GM12878 (cell line): Measurements from ENCODE around the gene HSD17B4. TPM values are rescaled to one million over a fixed set of nuclear protein-coding genes. Genes with fewer than 3 reads are reported as not detected.

Source experiments
- ATAC-seq: fragments of 200-7000 bp; cut with Tn5 transposase; 3 replicates; pipeline ENCODE4 v1.9.1; 2020; ENCODE audit warnings: mild to moderate bottlenecking, moderate library complexity
- BruUV-seq: library from RNA; stranded (reverse); fragments of 400-500 nt; replicated peaks from 2 replicates; lab custom pipeline; 2021; lab: Mats Ljungman, UMichigan
- CTCF ChIA-PET: fragments of 300-600 bp; sonication (Branson Sonifier 250); formaldehyde crosslinking; extraction: SDS; loops from one replicate; lab custom pipeline; 2021; ENCODE audit warnings: inconsistent platforms; lab: Yijun Ruan, JAX
- POLR2A ChIA-PET: fragments of 350-600 bp; formaldehyde crosslinking; extraction: SDS; loops from one replicate; lab custom pipeline; 2021; ENCODE audit warnings: inconsistent platforms; lab: Charles Lee
- RAD21 ChIA-PET: fragments of 300-600 bp; sonication (Branson Sonifier 250); formaldehyde crosslinking; loops from one replicate; lab custom pipeline; 2023; ENCODE audit warnings: antibody characterized with exemption; ENCODE audit not compliant: unreplicated experiment; lab: Charles Lee
- SMC1A ChIA-PET: fragments of 300-600 bp; sonication (Branson Sonifier 250); formaldehyde crosslinking; loops from one replicate; lab custom pipeline; 2023; ENCODE audit not compliant: unreplicated experiment, uncharacterized antibody; lab: Charles Lee
- DNase-seq: peaks from one replicate; pipeline ENCODE4 v3.0.0-alpha.2; 2011; ENCODE audit warnings: low read depth, low spot score
- FAIRE-seq: peaks from 3 replicates; lab custom pipeline; 2011; peaks lifted over from hg19 to GRCh38; lab: Jason Lieb, UNC
- H2AFZ ChIP-seq: 2 replicates; pipeline ENCODE4 v1.6.0; 2011; ENCODE audit warnings: low read depth, low read length, control low read depth; ENCODE audit not compliant: control insufficient read depth
- H3K27ac ChIP-seq: 2 replicates; pipeline ENCODE4 v1.5.1; 2011; ENCODE audit warnings: control low read depth; ENCODE audit not compliant: control insufficient read depth, insufficient read depth
- H3K27me3 ChIP-seq, 2 experiments: replicated peaks in 1 of 2; 2 replicates each; pipeline versions ENCODE4 v1.6.0 to v1.6.1; 2011; ENCODE audit warnings: low read length in 1 of 2; ENCODE audit not compliant: control insufficient read depth in 2 of 2, insufficient read depth in 2 of 2
- H3K36me3 ChIP-seq, 2 experiments: 2 replicates each; pipeline ENCODE4 v1.5.1; 2011; ENCODE audit warnings: low read length in 1 of 2; ENCODE audit not compliant: control insufficient read depth in 2 of 2, insufficient read depth in 2 of 2
- H3K4me1 ChIP-seq: 2 replicates; pipeline ENCODE4 v1.6.1; 2011; ENCODE audit warnings: mild to moderate bottlenecking, low read length, moderate library complexity, mixed read lengths; ENCODE audit not compliant: control insufficient read depth, insufficient read depth
- H3K4me2 ChIP-seq: 2 replicates; pipeline ENCODE4 v1.6.0; 2011; ENCODE audit warnings: control low read depth; ENCODE audit not compliant: control insufficient read depth, insufficient read depth
- H3K4me3 ChIP-seq: fragments of 200-600 bp; sonication (generic); 2 replicates; pipeline ENCODE4 v1.5.1; 2016
- H3K79me2 ChIP-seq: 2 replicates; pipeline ENCODE4 v1.6.0; 2011; ENCODE audit warnings: low read length; ENCODE audit not compliant: control insufficient read depth, insufficient read depth
- H3K9ac ChIP-seq: 2 replicates; pipeline ENCODE4 v1.8.0; 2011; ENCODE audit warnings: low read length, control low read depth, mixed read lengths; ENCODE audit not compliant: control insufficient read depth, insufficient read depth
- H3K9me3 ChIP-seq: replicated peaks from 3 replicates; pipeline ENCODE4 v1.5.1; 2011; ENCODE audit warnings: mild to moderate bottlenecking, low read length; ENCODE audit not compliant: control insufficient read depth, insufficient read depth
- H4K20me1 ChIP-seq: 2 replicates; pipeline ENCODE4 v1.6.0; 2011; ENCODE audit not compliant: control insufficient read depth, insufficient read depth
- ATF7 ChIP-seq: fragments of 450-650 bp; IDR thresholded peaks from 2 replicates; pipeline ENCODE4 v1.6.1; 2016; ENCODE audit warnings: low read depth, mild to moderate bottlenecking
- BMI1 ChIP-seq: fragments of 450-650 bp; IDR thresholded peaks from 2 replicates; pipeline ENCODE4 v1.6.1; 2016; ENCODE audit warnings: mild to moderate bottlenecking, moderate library complexity, borderline replicate concordance
- CHD1 ChIP-seq: IDR thresholded peaks from 2 replicates; pipeline ENCODE4 v1.6.1; 2012; ENCODE audit warnings: low read depth, low read length, improper control_type of control experiment
- CHD4 ChIP-seq: fragments of 200-600 bp; sonication (generic); IDR thresholded peaks from 2 replicates; pipeline ENCODE4 v1.6.1; 2016; ENCODE audit warnings: mild to moderate bottlenecking
- CREM ChIP-seq: IDR thresholded peaks from 2 replicates; pipeline ENCODE4 v1.6.1; 2014; ENCODE audit warnings: antibody characterized with exemption, low read depth
- GATAD2B ChIP-seq: fragments of 450-650 bp; conservative IDR thresholded peaks from 2 replicates; pipeline ENCODE4 v1.6.1; 2017; ENCODE audit warnings: low read depth, mild to moderate bottlenecking, moderate library complexity
- MXI1 ChIP-seq: fragments of 150-350 bp; IDR thresholded peaks from 2 replicates; pipeline ENCODE4 v1.6.1; 2011; ENCODE audit warnings: low read depth, mild to moderate bottlenecking, inconsistent platforms, low read length, improper control_type of control experiment
- POLR2AphosphoS2 ChIP-seq: IDR thresholded peaks from 2 replicates; pipeline ENCODE4 v1.6.1; 2011; ENCODE audit warnings: low read depth, mild to moderate bottlenecking, low read length, improper control_type of control experiment, moderate library complexity
- WGBS: methylation state at CpG from one replicate; pipeline ENCODE4 v1.1.6; 2016; ENCODE audit warnings: low lambda C conversion rate; ENCODE audit not compliant: insufficient replicate concordance, insufficient coverage; ENCODE audit errors: missing lambda C conversion rate; 5-methylcytosine and 5-hydroxymethylcytosine counted together
- in situ Hi-C: fragments of 300-500 bp; cut with MboI; formaldehyde crosslinking; loops from 9 replicates; pipeline ENCODE4 v1.14.3; 2018; ENCODE audit warnings: mixed read lengths
- intact Hi-C: fragments of 100-400 bp; cut with micrococcal nuclease; formaldehyde crosslinking; loops from one replicate; pipeline ENCODE4 v1.14.2; 2022; ENCODE audit not compliant: unreplicated experiment
- polyA plus RNA-seq, 11 experiments: library from polyadenylated mRNA; depleted of rRNA in 4 of 11; unstranded in 6 of 11; stranded (reverse) in 5 of 11; fragments of >200 nt; fragmentation: Nextera tagmentation in 4 of 11; fragmentation: Illumina TruSeq in 1 of 11; extraction: Ambion mirVana in 4 of 11; extraction: Trizol in 1 of 11; gene quantifications; 1 replicate in 1 of 11; 2 replicates in 10 of 11; pipeline versions ENCODE4 v1.2.1 to v1.2.3, GENCODE V29; 2011 to 2016; ENCODE audit warnings: inconsistent platforms in 2 of 11, missing spikeins in 2 of 11, low read depth in 1 of 11
- total RNA-seq, 4 experiments: library from RNA; depleted of rRNA in 3 of 4; stranded (reverse); fragments of >200 nt in 3 of 4; fragmentation: Illumina TruSeq in 1 of 4; extraction: Trizol in 1 of 4; gene quantifications; 2 replicates each; pipeline versions ENCODE4 v1.2.1 to v1.2.3, GENCODE V29; 2013 to 2021
- TF ChIP-seq, protein P1 (sequence below): fragments of 450-650 bp; IDR thresholded peaks from 2 replicates; pipeline ENCODE4 v1.6.1; 2016; ENCODE audit warnings: mild to moderate bottlenecking
- TF ChIP-seq, protein P2 (sequence below): fragments of 450-650 bp; conservative IDR thresholded peaks from 2 replicates; pipeline ENCODE4 v1.6.1; 2017; ENCODE audit warnings: mild to moderate bottlenecking, moderate library complexity
- TF ChIP-seq, protein P3 (sequence below): fragments of 450-650 bp; IDR thresholded peaks from 2 replicates; pipeline ENCODE4 v1.6.1; 2016; ENCODE audit warnings: mild to moderate bottlenecking
- TF ChIP-seq, protein P4 (sequence below): IDR thresholded peaks from 2 replicates; pipeline ENCODE4 v1.6.1; 2011; ENCODE audit warnings: low read depth, low read length, improper control_type of control experiment, borderline replicate concordance

The HSD17B4 gene
- total and polyA plus RNA-seq, 10 of the 15 experiments (the other 5 are each of a cell fraction or from before 2014, with no cell fraction given) = 38.6 to 125 (median 93.0) TPM

GRCh38 chr5:119476341-119476740 is 24.0 kb downstream of the HSD17B4 start:
- no TSS peak for BruUV-seq
- TF ChIP-seq MXI1 (no peak), CREM (no peak), CHD1 (no peak), ATF7 (no peak), POLR2AphosphoS2 (no peak), CHD4 (no peak), BMI1 (no peak), GATAD2B (no peak)
- TF ChIP-seq, protein P1, sequence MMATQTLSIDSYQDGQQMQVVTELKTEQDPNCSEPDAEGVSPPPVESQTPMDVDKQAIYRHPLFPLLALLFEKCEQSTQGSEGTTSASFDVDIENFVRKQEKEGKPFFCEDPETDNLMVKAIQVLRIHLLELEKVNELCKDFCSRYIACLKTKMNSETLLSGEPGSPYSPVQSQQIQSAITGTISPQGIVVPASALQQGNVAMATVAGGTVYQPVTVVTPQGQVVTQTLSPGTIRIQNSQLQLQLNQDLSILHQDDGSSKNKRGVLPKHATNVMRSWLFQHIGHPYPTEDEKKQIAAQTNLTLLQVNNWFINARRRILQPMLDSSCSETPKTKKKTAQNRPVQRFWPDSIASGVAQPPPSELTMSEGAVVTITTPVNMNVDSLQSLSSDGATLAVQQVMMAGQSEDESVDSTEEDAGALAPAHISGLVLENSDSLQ = no peak
- TF ChIP-seq, protein P2, sequence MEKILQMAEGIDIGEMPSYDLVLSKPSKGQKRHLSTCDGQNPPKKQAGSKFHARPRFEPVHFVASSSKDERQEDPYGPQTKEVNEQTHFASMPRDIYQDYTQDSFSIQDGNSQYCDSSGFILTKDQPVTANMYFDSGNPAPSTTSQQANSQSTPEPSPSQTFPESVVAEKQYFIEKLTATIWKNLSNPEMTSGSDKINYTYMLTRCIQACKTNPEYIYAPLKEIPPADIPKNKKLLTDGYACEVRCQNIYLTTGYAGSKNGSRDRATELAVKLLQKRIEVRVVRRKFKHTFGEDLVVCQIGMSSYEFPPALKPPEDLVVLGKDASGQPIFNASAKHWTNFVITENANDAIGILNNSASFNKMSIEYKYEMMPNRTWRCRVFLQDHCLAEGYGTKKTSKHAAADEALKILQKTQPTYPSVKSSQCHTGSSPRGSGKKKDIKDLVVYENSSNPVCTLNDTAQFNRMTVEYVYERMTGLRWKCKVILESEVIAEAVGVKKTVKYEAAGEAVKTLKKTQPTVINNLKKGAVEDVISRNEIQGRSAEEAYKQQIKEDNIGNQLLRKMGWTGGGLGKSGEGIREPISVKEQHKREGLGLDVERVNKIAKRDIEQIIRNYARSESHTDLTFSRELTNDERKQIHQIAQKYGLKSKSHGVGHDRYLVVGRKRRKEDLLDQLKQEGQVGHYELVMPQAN = no peak
- TF ChIP-seq, protein P3, sequence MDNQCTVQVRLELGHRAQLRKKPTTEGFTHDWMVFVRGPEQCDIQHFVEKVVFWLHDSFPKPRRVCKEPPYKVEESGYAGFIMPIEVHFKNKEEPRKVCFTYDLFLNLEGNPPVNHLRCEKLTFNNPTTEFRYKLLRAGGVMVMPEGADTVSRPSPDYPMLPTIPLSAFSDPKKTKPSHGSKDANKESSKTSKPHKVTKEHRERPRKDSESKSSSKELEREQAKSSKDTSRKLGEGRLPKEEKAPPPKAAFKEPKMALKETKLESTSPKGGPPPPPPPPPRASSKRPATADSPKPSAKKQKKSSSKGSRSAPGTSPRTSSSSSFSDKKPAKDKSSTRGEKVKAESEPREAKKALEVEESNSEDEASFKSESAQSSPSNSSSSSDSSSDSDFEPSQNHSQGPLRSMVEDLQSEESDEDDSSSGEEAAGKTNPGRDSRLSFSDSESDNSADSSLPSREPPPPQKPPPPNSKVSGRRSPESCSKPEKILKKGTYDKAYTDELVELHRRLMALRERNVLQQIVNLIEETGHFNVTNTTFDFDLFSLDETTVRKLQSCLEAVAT = no peak
- TF ChIP-seq, protein P4, sequence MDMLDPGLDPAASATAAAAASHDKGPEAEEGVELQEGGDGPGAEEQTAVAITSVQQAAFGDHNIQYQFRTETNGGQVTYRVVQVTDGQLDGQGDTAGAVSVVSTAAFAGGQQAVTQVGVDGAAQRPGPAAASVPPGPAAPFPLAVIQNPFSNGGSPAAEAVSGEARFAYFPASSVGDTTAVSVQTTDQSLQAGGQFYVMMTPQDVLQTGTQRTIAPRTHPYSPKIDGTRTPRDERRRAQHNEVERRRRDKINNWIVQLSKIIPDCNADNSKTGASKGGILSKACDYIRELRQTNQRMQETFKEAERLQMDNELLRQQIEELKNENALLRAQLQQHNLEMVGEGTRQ = no peak
- TF ChIP-seq, all 136 proteins: peak for 0
- no peak overlapping the region for H2AFZ ChIP-seq
- in situ Hi-C loops (loop anchor here (10.0 kb wide), 1 partner anchor 978 kb away; no protein-coding TSS in a partner anchor), intact Hi-C loops (loop anchor here (10.0 kb wide), 1 partner anchor 418 kb away; no protein-coding TSS in a partner anchor)
- H3K4me3 ChIP-seq = no peak overlapping the region
- ChIA-PET RAD21 (no interaction called here), CTCF (interaction anchor here (1.1 kb wide), 1 partner anchor 16 kb away, joined by 3 read pairs; no protein-coding TSS in a partner anchor), SMC1A (interaction anchor here (1.2 kb wide), 1 partner anchor 64 kb away, joined by 3 read pairs; no protein-coding TSS in a partner anchor), POLR2A (interaction anchor here (0.6 kb wide), 1 partner anchor 70 kb away, joined by 4 read pairs; no protein-coding TSS in a partner anchor)
- no peaks in the 10 kb centered on the region for H4K20me1 ChIP-seq
- DNase-seq (no peak), FAIRE-seq (no peak), ATAC-seq (no peak)
- H3K36me3 ChIP-seq = no peaks in the 10 kb centered on the region
- no peaks in the 10 kb centered on the region for H3K27me3 ChIP-seq
- H3K9me3 ChIP-seq = no peaks in the 10 kb centered on the region
- H3K27ac ChIP-seq = no peak overlapping the region
- H3K4me1 ChIP-seq = no peaks in the 10 kb centered on the region
- 89% methylated on average over 1 of the region's 1 CpG for WGBS
- no peak overlapping the region for H3K4me2 ChIP-seq
- no peaks in the 10 kb centered on the region for H3K79me2 ChIP-seq
- no peak overlapping the region for H3K9ac ChIP-seq
